Keratinocyte (primary cell): Measurements from ENCODE around the gene GPC3. TPM values are rescaled to one million over a fixed set of nuclear protein-coding genes. Genes with fewer than 3 reads are reported as not detected.

Experiments used
- DNase-seq: peaks from one replicate; pipeline ENCODE4 v3.0.0-alpha.2; 2011; ENCODE audit warnings: low read depth, missing footprints, low spot score
- FAIRE-seq: peaks from 2 replicates; lab custom pipeline; 2011; peaks lifted over from hg19 to GRCh38; lab: Jason Lieb, UNC
- H2AFZ ChIP-seq: 2 replicates; pipeline ENCODE4 v1.6.0; 2012; ENCODE audit warnings: low read length, control low read depth, inconsistent platforms; ENCODE audit not compliant: control insufficient read depth
- H3K27ac ChIP-seq: 2 replicates; pipeline ENCODE4 v1.5.1; 2011; ENCODE audit warnings: low read length; ENCODE audit not compliant: control insufficient read depth, insufficient read depth
- H3K27me3 ChIP-seq: 3 replicates; pipeline ENCODE4 v1.6.0; 2011; ENCODE audit warnings: low read length; ENCODE audit not compliant: control insufficient read depth, insufficient read depth; ENCODE audit errors: extremely low read depth
- H3K36me3 ChIP-seq, 2 experiments: 2 replicates in 1 of 2; 3 replicates in 1 of 2; pipeline ENCODE4 v1.5.1; 2011; ENCODE audit warnings: low read length in 2 of 2, mild to moderate bottlenecking in 1 of 2; ENCODE audit not compliant: control insufficient read depth in 2 of 2, insufficient read depth in 2 of 2; ENCODE audit errors: extremely low read depth in 1 of 2
- H3K4me1 ChIP-seq: 3 replicates; pipeline ENCODE4 v1.5.1; 2011; ENCODE audit warnings: low read length; ENCODE audit not compliant: control insufficient read depth, insufficient read depth; ENCODE audit errors: extremely low read depth
- H3K4me2 ChIP-seq: 3 replicates; pipeline ENCODE4 v1.6.0; 2011; ENCODE audit warnings: low read depth, low read length; ENCODE audit not compliant: control insufficient read depth, insufficient read depth; ENCODE audit errors: extremely low read depth
- H3K4me3 ChIP-seq, 3 experiments: fragments of 200-600 bp in 1 of 3; sonication (generic) in 1 of 3; 2 replicates in 2 of 3; 3 replicates in 1 of 3; pipeline ENCODE4 v1.5.1; 2011 to 2016; ENCODE audit warnings: low read length in 3 of 3, mild to moderate bottlenecking in 3 of 3, control low read depth in 2 of 3, inconsistent platforms in 1 of 3, low read depth in 1 of 3, mixed read lengths in 1 of 3, mixed run types in 1 of 3, moderate library complexity in 1 of 3; ENCODE audit not compliant: control insufficient read depth in 2 of 3, insufficient read depth in 2 of 3; ENCODE audit errors: extremely low read depth in 1 of 3
- H3K79me2 ChIP-seq: 2 replicates; pipeline ENCODE4 v1.6.0; 2012; ENCODE audit warnings: low read length; ENCODE audit not compliant: control insufficient read depth, insufficient read depth
- H3K9ac ChIP-seq: 3 replicates; pipeline ENCODE4 v1.6.0; 2011; ENCODE audit warnings: low read length; ENCODE audit not compliant: control insufficient read depth, insufficient read depth; ENCODE audit errors: extremely low read depth
- H3K9me1 ChIP-seq: 3 replicates; pipeline ENCODE4 v1.6.0; 2011; ENCODE audit warnings: low read length; ENCODE audit not compliant: control insufficient read depth, insufficient read depth; ENCODE audit errors: extremely low read depth
- H3K9me3 ChIP-seq: 2 replicates; pipeline ENCODE4 v1.5.1; 2012; ENCODE audit warnings: low read depth, low read length; ENCODE audit not compliant: control insufficient read depth
- H4K20me1 ChIP-seq: 3 replicates; pipeline ENCODE4 v1.6.0; 2011; ENCODE audit warnings: low read length; ENCODE audit not compliant: control insufficient read depth, insufficient read depth; ENCODE audit errors: extremely low read depth
- EZH2 ChIP-seq: IDR thresholded peaks from one replicate; pipeline ENCODE4 v1.6.1; 2012; ENCODE audit warnings: inconsistent platforms, mild to moderate bottlenecking, low read length, moderate library complexity
- dilution Hi-C: fragments of 300-500 bp; cut with MboI; formaldehyde crosslinking; loops from one replicate; pipeline ENCODE4 v1.7.0; 2020; ENCODE audit warnings: low sequenced_read_pairs; ENCODE audit not compliant: extremely low pct_ligation_motif_present
- polyA plus RNA-seq, 5 experiments: library from polyadenylated mRNA; depleted of rRNA in 3 of 5; stranded (reverse) in 3 of 5; stranded (forward) in 1 of 5; unstranded in 1 of 5; fragments of >200 nt; gene quantifications; 1 replicate in 1 of 5; 2 replicates in 3 of 5; 3 replicates in 1 of 5; pipeline versions ENCODE4 v1.2.1 to v1.2.3, GENCODE V29; 2011 to 2012; ENCODE audit warnings: missing spikeins in 2 of 5, low read depth in 1 of 5, low replicate concordance in 1 of 5
- TF ChIP-seq, protein P1 (sequence below), 3 experiments: IDR thresholded peaks in 1 of 3; conservative IDR thresholded peaks in 1 of 3; optimal IDR thresholded peaks in 1 of 3; 2 replicates in 2 of 3; 3 replicates in 1 of 3; pipeline versions ENCODE3 to v1.5.1; 2011; ENCODE audit warnings: low read length in 3 of 3, mild to moderate bottlenecking in 3 of 3, moderate library complexity in 2 of 3, control low read depth in 1 of 3, inconsistent platforms in 1 of 3; ENCODE audit not compliant: insufficient read depth in 2 of 3; ENCODE audit errors: extremely low read depth in 1 of 3

The GPC3 gene
- polyA plus RNA-seq, 1 donor (not counting 4 experiments of a cell fraction or from before 2014, with no cell fraction given): 0.03 TPM

DNA sequence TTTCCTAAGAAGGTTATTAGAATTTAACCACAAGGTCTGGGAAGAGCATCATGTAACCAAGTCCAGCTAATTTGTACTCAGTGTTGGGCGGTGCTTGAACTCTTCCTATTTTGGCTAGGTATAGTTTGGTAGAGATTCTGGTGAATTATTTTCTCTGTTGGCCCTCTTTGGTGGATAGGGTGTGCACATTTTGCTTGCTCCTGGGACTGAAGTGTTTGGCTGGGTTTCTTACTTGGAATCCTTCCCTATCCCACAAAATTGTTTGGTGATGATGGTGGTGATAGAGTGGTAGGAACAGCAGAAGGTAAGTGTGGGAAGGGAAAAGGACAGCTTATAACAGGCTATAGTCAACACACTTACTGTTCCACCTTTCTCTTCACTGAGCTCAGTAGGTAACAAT lies 375.3 kb downstream of the GPC3 start:
- Histone ChIP-seq H3K4me3 (no peak overlapping the region), H3K4me1 (no peaks in the 10 kb centered on the region), H3K27ac (no peak overlapping the region), H3K79me2 (no peaks in the 10 kb centered on the region), H3K9me3 (no peaks in the 10 kb centered on the region), H3K9me1 (no peaks in the 10 kb centered on the region), H3K9ac (no peak overlapping the region), H3K27me3 (no peaks in the 10 kb centered on the region), H3K36me3 (no peaks in the 10 kb centered on the region), H3K4me2 (no peak overlapping the region), H2AFZ (no peak overlapping the region), H4K20me1 (no peaks in the 10 kb centered on the region)
- no peak for TF ChIP-seq EZH2
- TF ChIP-seq, protein P1, sequence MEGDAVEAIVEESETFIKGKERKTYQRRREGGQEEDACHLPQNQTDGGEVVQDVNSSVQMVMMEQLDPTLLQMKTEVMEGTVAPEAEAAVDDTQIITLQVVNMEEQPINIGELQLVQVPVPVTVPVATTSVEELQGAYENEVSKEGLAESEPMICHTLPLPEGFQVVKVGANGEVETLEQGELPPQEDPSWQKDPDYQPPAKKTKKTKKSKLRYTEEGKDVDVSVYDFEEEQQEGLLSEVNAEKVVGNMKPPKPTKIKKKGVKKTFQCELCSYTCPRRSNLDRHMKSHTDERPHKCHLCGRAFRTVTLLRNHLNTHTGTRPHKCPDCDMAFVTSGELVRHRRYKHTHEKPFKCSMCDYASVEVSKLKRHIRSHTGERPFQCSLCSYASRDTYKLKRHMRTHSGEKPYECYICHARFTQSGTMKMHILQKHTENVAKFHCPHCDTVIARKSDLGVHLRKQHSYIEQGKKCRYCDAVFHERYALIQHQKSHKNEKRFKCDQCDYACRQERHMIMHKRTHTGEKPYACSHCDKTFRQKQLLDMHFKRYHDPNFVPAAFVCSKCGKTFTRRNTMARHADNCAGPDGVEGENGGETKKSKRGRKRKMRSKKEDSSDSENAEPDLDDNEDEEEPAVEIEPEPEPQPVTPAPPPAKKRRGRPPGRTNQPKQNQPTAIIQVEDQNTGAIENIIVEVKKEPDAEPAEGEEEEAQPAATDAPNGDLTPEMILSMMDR (optimal IDR thresholded peaks at IDR 0.05 in 1 of 3, IDR thresholded peaks at IDR 0.05 in 1 of 3, conservative IDR thresholded peaks at IDR 0.05 in 1 of 3; ENCODE audit: extremely low read depth in 1 of 3, insufficient read depth in 2 of 3, low read length in 3 of 3): no peak
- DNase-seq (no peak), FAIRE-seq (no peak)
- dilution Hi-C loops: no loop called here

DNA sequence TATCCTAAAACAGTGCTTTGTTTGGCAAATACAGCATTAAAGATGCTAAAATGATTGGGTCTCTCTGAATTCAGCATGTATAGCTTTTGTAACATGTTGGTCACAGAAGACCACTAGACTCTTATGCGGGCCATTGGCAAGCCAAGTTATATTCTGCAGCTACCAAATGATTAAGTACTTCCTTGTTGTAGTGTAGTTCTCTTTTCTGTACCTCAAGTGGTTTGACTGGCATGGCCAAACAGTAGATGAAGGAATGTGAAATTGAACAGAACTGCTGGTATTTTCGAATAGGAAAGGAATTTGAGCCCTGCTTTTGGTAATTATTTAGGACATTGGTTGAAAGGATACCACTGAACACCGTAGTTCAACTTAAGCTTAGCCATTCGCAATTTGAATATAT lies 376.2 kb downstream of the GPC3 start:
- no peak for TF ChIP-seq EZH2
- TF ChIP-seq, protein P1 (optimal IDR thresholded peaks at IDR 0.05 in 1 of 3, IDR thresholded peaks at IDR 0.05 in 1 of 3, conservative IDR thresholded peaks at IDR 0.05 in 1 of 3; ENCODE audit: extremely low read depth in 1 of 3, insufficient read depth in 2 of 3, low read length in 3 of 3): no peak
- no peak overlapping the region for H3K27ac ChIP-seq

More for the DNA sequence above, 376.2 kb downstream of the GPC3 start:
- no peaks in the 10 kb centered on the region for H3K9me3 ChIP-seq
- H3K9ac ChIP-seq: no peak overlapping the region
- H2AFZ ChIP-seq: no peak overlapping the region
- dilution Hi-C loops: no loop called here
- no peaks in the 10 kb centered on the region for H3K4me1 ChIP-seq
- no peaks in the 10 kb centered on the region for H3K79me2 ChIP-seq
- DNase-seq (no peak), FAIRE-seq (no peak)
- no peaks in the 10 kb centered on the region for H3K36me3 ChIP-seq
- H3K4me3 ChIP-seq: no peak overlapping the region
- no peak overlapping the region for H3K4me2 ChIP-seq
- no peaks in the 10 kb centered on the region for H3K27me3 ChIP-seq
- no peaks in the 10 kb centered on the region for H3K9me1 ChIP-seq
- no peaks in the 10 kb centered on the region for H4K20me1 ChIP-seq
